Muscle layer of duodenum (tissue), 2 donors: ENCODE measurements around the gene MED12.

ENCODE experiments used
- H3K27ac ChIP-seq: one replicate; pipeline ENCODE4 v1.7.0; 2013; ENCODE audit warnings: mild to moderate bottlenecking, low read length
- H3K27me3 ChIP-seq: one replicate; pipeline ENCODE4 v1.7.0; 2013; ENCODE audit warnings: low read depth, mild to moderate bottlenecking, control low read depth, low read length
- H3K36me3 ChIP-seq, 2 donors: one replicate each; pipeline ENCODE4 v1.7.0; 2013; ENCODE audit warnings: low read length in 2 of 2, control low read depth in 1 of 2, mild to moderate bottlenecking in 1 of 2; ENCODE audit not compliant: insufficient read depth in 2 of 2, control insufficient read depth in 1 of 2
- H3K4me1 ChIP-seq, 2 donors: one replicate each; pipeline ENCODE4 v1.7.0; 2013; ENCODE audit warnings: low read length in 2 of 2, mild to moderate bottlenecking in 2 of 2, control low read depth in 1 of 2, moderate library complexity in 1 of 2; ENCODE audit not compliant: insufficient read depth in 2 of 2, control insufficient read depth in 1 of 2
- H3K4me3 ChIP-seq, 2 donors: one replicate each; pipeline ENCODE4 v1.7.0; 2013; ENCODE audit warnings: low read length in 2 of 2, low read depth in 1 of 2, mild to moderate bottlenecking in 1 of 2
- H3K9me3 ChIP-seq, 2 donors: one replicate each; pipeline ENCODE4 v1.7.0; 2013; ENCODE audit warnings: low read length in 2 of 2, control low read depth in 1 of 2, mild to moderate bottlenecking in 1 of 2; ENCODE audit not compliant: control insufficient read depth in 1 of 2
- donor health status: healthy.

The MED12 gene

GRCh38 chrX:71096760-71097032, 21.7 kb upstream of the MED12 start:
- Histone ChIP-seq H3K27ac (no peak overlapping the region), H3K4me3 (peak overlapping the region; percentile 69 to 70)

GRCh38 chrX:71098302-71098701, 20.1 kb upstream of the MED12 start:
- Histone ChIP-seq H3K36me3 (no peaks in the 10 kb centered on the region), H3K4me1 (peaks cover 4 to 19% of the 10 kb centered on the region in 2 donors), H3K9me3 (no peaks in the 10 kb centered on the region), H3K27me3 (no peaks in the 10 kb centered on the region), H3K27ac (no peak overlapping the region), H3K4me3 (no peak overlapping the region)

More at GRCh38 chrX:71096760-71097032, 21.7 kb upstream of the MED12 start:
- Histone ChIP-seq H3K36me3 (no peaks in the 10 kb centered on the region), H3K4me1 (peaks cover 4 to 17% of the 10 kb centered on the region in 2 donors), H3K9me3 (no peaks in the 10 kb centered on the region), H3K27me3 (no peaks in the 10 kb centered on the region)

- Histone ChIP-seq H3K9me3 (no peaks in the 10 kb centered on the region), H3K36me3 (no peaks in the 10 kb centered on the region), H3K4me1 (peaks cover 4 to 19% of the 10 kb centered on the region in 2 donors), H3K27ac (no peak overlapping the region), H3K27me3 (no peaks in the 10 kb centered on the region), H3K4me3 (no peak overlapping the region)
Measured at GRCh38 chrX:71098951-71099506, 19.4 kb upstream of the MED12 start.

- Histone ChIP-seq H3K27ac (no peak overlapping the region), H3K4me1 (peaks cover 6 to 19% of the 10 kb centered on the region in 2 donors), H3K36me3 (no peaks in the 10 kb centered on the region), H3K4me3 (no peak overlapping the region), H3K27me3 (no peaks in the 10 kb centered on the region), H3K9me3 (no peaks in the 10 kb centered on the region)
Measured at GRCh38 chrX:71099736-71100135, 18.7 kb upstream of the MED12 start.

GRCh38 chrX:71100581-71101505, 17.6 kb upstream of the MED12 start:
- no peak overlapping the region for H3K4me3 ChIP-seq
- H3K27ac ChIP-seq, result no peak overlapping the region
- H3K36me3 ChIP-seq, result no peaks in the 10 kb centered on the region
- no peaks in the 10 kb centered on the region for H3K9me3 ChIP-seq
- peaks cover 6 to 16% of the 10 kb centered on the region in 2 donors for H3K4me1 ChIP-seq
- H3K27me3 ChIP-seq, result no peaks in the 10 kb centered on the region

- Histone ChIP-seq H3K4me3 (no peak overlapping the region), H3K4me1 (peaks cover 6 to 16% of the 10 kb centered on the region in 2 donors), H3K9me3 (no peaks in the 10 kb centered on the region), H3K36me3 (no peaks in the 10 kb centered on the region), H3K27ac (no peak overlapping the region), H3K27me3 (no peaks in the 10 kb centered on the region)
Measured at GRCh38 chrX:71102292-71102691, 16.1 kb upstream of the MED12 start.

- H3K36me3 ChIP-seq, result no peaks in the 10 kb centered on the region
- H3K9me3 ChIP-seq, result no peaks in the 10 kb centered on the region
- peak overlapping the region in 1 of 2 donors; percentile 21 for H3K4me3 ChIP-seq
- H3K4me1 ChIP-seq, result peaks cover 2 to 10% of the 10 kb centered on the region in 2 donors
- H3K27ac ChIP-seq, result peak overlapping the region; percentile 45
- H3K27me3 ChIP-seq, result no peaks in the 10 kb centered on the region
Measured at GRCh38 chrX:71103110-71103983, 15.0 kb upstream of the MED12 start.

- Histone ChIP-seq H3K4me3 (no peak overlapping the region), H3K36me3 (no peaks in the 10 kb centered on the region), H3K27me3 (no peaks in the 10 kb centered on the region), H3K4me1 (peaks cover 2 to 3% of the 10 kb centered on the region in 2 donors), H3K9me3 (no peaks in the 10 kb centered on the region), H3K27ac (no peak overlapping the region)
Measured at GRCh38 chrX:71105628-71106027, 12.8 kb upstream of the MED12 start.

GRCh38 chrX:71106427-71106826, 12.0 kb upstream of the MED12 start, which contains the start of gene CXorf65:
Gene CXorf65, minus strand, starts transcription at chrX:71106740. Its CDS starts 184 bp downstream, at chrX:71106556.
- no peaks in the 10 kb centered on the region for H3K27me3 ChIP-seq
- H3K9me3 ChIP-seq, result no peaks in the 10 kb centered on the region
- H3K36me3 ChIP-seq, result no peaks in the 10 kb centered on the region
- no peak within 1 kb of the TSS for H3K4me3 ChIP-seq
- peaks cover 2 to 3% of the 10 kb centered on the region in 2 donors for H3K4me1 ChIP-seq
- no peak within 1 kb of the TSS for H3K27ac ChIP-seq

GRCh38 chrX:71107245-71107644, 11.2 kb upstream of the MED12 start:
- Histone ChIP-seq H3K9me3 (no peaks in the 10 kb centered on the region), H3K27me3 (no peaks in the 10 kb centered on the region), H3K27ac (no peak overlapping the region), H3K36me3 (no peaks in the 10 kb centered on the region), H3K4me1 (peaks cover 2 to 3% of the 10 kb centered on the region in 2 donors), H3K4me3 (no peak overlapping the region)

GRCh38 chrX:71107762-71108360, 10.5 kb upstream of the MED12 start:
- H3K27me3 ChIP-seq, result no peaks in the 10 kb centered on the region
- H3K36me3 ChIP-seq, result no peaks in the 10 kb centered on the region
- no peaks in the 10 kb centered on the region for H3K9me3 ChIP-seq
- H3K4me1 ChIP-seq, result peaks cover 2 to 3% of the 10 kb centered on the region in 2 donors
- H3K4me3 ChIP-seq, result no peak overlapping the region
- H3K27ac ChIP-seq, result no peak overlapping the region
